GM18867 (cell line): ENCODE measurements around the gene FLNB.

Experiments
- ATAC-seq: cut with Tn5 transposase; IDR thresholded peaks from one replicate; pipeline ENCODE4 v1.9.1; 2021; ENCODE audit warnings: mild to moderate bottlenecking, moderate library complexity; ENCODE audit not compliant: unreplicated experiment

Gene FLNB

GRCh38 chr3:58124387-58124786 lies 116.2 kb downstream of the FLNB start:
- no peak for ATAC-seq

- no peak for ATAC-seq
These were observed 121.0 kb downstream of the FLNB start for GRCh38 chr3:58129041-58129770.

- ATAC-seq: no peak
These were observed 122.4 kb downstream of the FLNB start for GRCh38 chr3:58130591-58130990.

GRCh38 chr3:58131101-58131825 lies 123.0 kb downstream of the FLNB start:
- ATAC-seq: no peak

GRCh38 chr3:58132850-58133249 lies 124.6 kb downstream of the FLNB start:
- no peak for ATAC-seq

GRCh38 chr3:58134468-58134867 lies 126.2 kb downstream of the FLNB start:
- no peak for ATAC-seq

GRCh38 chr3:58135712-58136543 lies 127.7 kb downstream of the FLNB start:
- ATAC-seq: no peak

GRCh38 chr3:58137306-58137705 lies 129.1 kb downstream of the FLNB start:
- no peak for ATAC-seq

- no peak for ATAC-seq
These were observed 133.6 kb downstream of the FLNB start for GRCh38 chr3:58141766-58142345.

GRCh38 chr3:58143417-58144055 lies 135.3 kb downstream of the FLNB start:
- ATAC-seq: no peak

- no peak for ATAC-seq
These were observed 136.5 kb downstream of the FLNB start for GRCh38 chr3:58144478-58145325.

- no peak for ATAC-seq
These were observed 139.8 kb downstream of the FLNB start for GRCh38 chr3:58148049-58148448.

- no peak for ATAC-seq
These were observed 142.0 kb downstream of the FLNB start for GRCh38 chr3:58150130-58150809.

GRCh38 chr3:58150810-58151199 lies 142.6 kb downstream of the FLNB start:
- ATAC-seq: no peak

GRCh38 chr3:58151637-58152036 lies 143.4 kb downstream of the FLNB start:
- ATAC-seq: no peak

- ATAC-seq: no peak
These were observed 144.2 kb downstream of the FLNB start for GRCh38 chr3:58152225-58153015.

GRCh38 chr3:58153371-58153770 lies 145.1 kb downstream of the FLNB start:
- ATAC-seq: no peak

- no peak for ATAC-seq
These were observed 146.6 kb downstream of the FLNB start for GRCh38 chr3:58154626-58155449.
